Endodermal cell (in vitro differentiated cells): ENCODE data around the gene DDTL. TPM values are rescaled to one million over a fixed set of nuclear protein-coding genes. Genes with fewer than 3 reads are reported as not detected.

Experiments used
- DNase-seq: peaks from one replicate; pipeline ENCODE4 v3.0.0-alpha.2; 2017
- H3K27ac ChIP-seq: 2 replicates; pipeline ENCODE4 v1.5.1; 2013; ENCODE audit warnings: mild to moderate bottlenecking, low read depth, low read length, moderate library complexity
- H3K27me3 ChIP-seq: 2 replicates; pipeline ENCODE4 v1.6.1; 2013; ENCODE audit warnings: mild to moderate bottlenecking, low read length, moderate library complexity; ENCODE audit not compliant: insufficient read depth, control insufficient read depth, poor library complexity, severe bottlenecking
- H3K36me3 ChIP-seq: 2 replicates; pipeline ENCODE4 v1.7.0; 2013; ENCODE audit warnings: mild to moderate bottlenecking, low read length, moderate library complexity; ENCODE audit not compliant: control insufficient read depth, insufficient read depth
- H3K4me1 ChIP-seq: one replicate; pipeline ENCODE4 v1.7.0; 2013; ENCODE audit warnings: low read length; ENCODE audit not compliant: control insufficient read depth, insufficient read depth
- H3K4me3 ChIP-seq: 2 replicates; pipeline ENCODE4 v1.5.1; 2013; ENCODE audit warnings: mild to moderate bottlenecking, low read length, moderate library complexity
- H3K9ac ChIP-seq: 2 replicates; pipeline ENCODE4 v1.6.1; 2013; ENCODE audit warnings: mild to moderate bottlenecking, low read length, moderate library complexity; ENCODE audit not compliant: poor library complexity, severe bottlenecking; ENCODE audit errors: extremely low read depth
- H3K9me3 ChIP-seq: 2 replicates; pipeline ENCODE4 v1.6.1; 2013; ENCODE audit warnings: mild to moderate bottlenecking, low read length, moderate library complexity; ENCODE audit not compliant: control insufficient read depth
- H3K27ac Mint-ChIP-seq: 2 replicates; pipeline ENCODE4 v1.8.0; 2020; ENCODE audit warnings: mixed read lengths
- H3K27me3 Mint-ChIP-seq: 2 replicates; pipeline ENCODE4 v1.8.0; 2021; ENCODE audit warnings: mild to moderate bottlenecking, mixed read lengths; ENCODE audit not compliant: insufficient read depth
- H3K36me3 Mint-ChIP-seq: 2 replicates; pipeline ENCODE4 v1.8.0; 2020; ENCODE audit warnings: low read depth, mixed read lengths
- H3K4me1 Mint-ChIP-seq: 2 replicates; pipeline ENCODE4 v1.8.0; 2020; ENCODE audit warnings: mixed read lengths
- H3K4me3 Mint-ChIP-seq: 2 replicates; pipeline ENCODE4 v1.8.0; 2020; ENCODE audit warnings: mild to moderate bottlenecking, moderate library complexity, mixed read lengths
- H3K9me3 Mint-ChIP-seq: 2 replicates; pipeline ENCODE4 v1.8.0; 2020; ENCODE audit warnings: mild to moderate bottlenecking, mixed read lengths
- CTCF ChIP-seq: fragments of 200-600 bp; sonication (generic); conservative IDR thresholded peaks from 2 replicates; pipeline ENCODE4 v1.5.0; 2021; ENCODE audit warnings: antibody characterized with exemption, mild to moderate bottlenecking
- WGBS, 2 experiments: methylation state at CpG; one replicate each; pipeline versions ENCODE4 v1.1.5 to v1.1.7; 2013; ENCODE audit warnings: missing lambda C conversion rate in 2 of 2, mixed read lengths in 1 of 2; ENCODE audit not compliant: insufficient coverage in 1 of 2, insufficient read length in 1 of 2; 5-methylcytosine and 5-hydroxymethylcytosine counted together
- total RNA-seq, 2 donors: library from RNA; stranded (reverse); fragmentation: NEBNext Ultra II Directional in 1 of 2; extraction: Animal tissue kit (Norgen Biotek cat#: 25700) in 1 of 2; gene quantifications; 2 replicates in 1 of 2; 3 replicates in 1 of 2; pipeline ENCODE4 v1.2.1, GENCODE V29; 2021

DDTL gene
- total RNA-seq, 2 donors from 2014 or later = 1.2 TPM; not detected in 1

GRCh38 chr22:24005201-24005600 lies 38.5 kb downstream of the DDTL start, which contains the start of gene GSTT4:
Gene GSTT4, minus strand, starts transcription at chr22:24005453. Its CDS starts 97 bp downstream, at chr22:24005356.
- Mint-ChIP-seq H3K36me3 (no peaks in the 10 kb centered on the region), H3K27ac (no peak within 1 kb of the TSS), H3K9me3 (no peaks in the 10 kb centered on the region), H3K4me1 (peaks cover 4% of the 10 kb centered on the region), H3K4me3 (no peak within 1 kb of the TSS), H3K27me3 (peaks cover 12% of the 10 kb centered on the region)
- WGBS, 2 experiments = 85 to 86% methylated on average over 6 of the region's 6 CpGs
- Histone ChIP-seq H3K9ac (no peak within 1 kb of the TSS), H3K4me1 (no peaks in the 10 kb centered on the region), H3K27me3 (no peaks in the 10 kb centered on the region), H3K27ac (no peak within 1 kb of the TSS), H3K36me3 (no peaks in the 10 kb centered on the region), H3K4me3 (no peak within 1 kb of the TSS), H3K9me3 (peaks cover 8% of the 10 kb centered on the region)
- DNase-seq = no peak
- no peak for TF ChIP-seq CTCF

GRCh38 chr22:24006207-24006913 lies 39.7 kb downstream of the DDTL start:
- Mint-ChIP-seq H3K27me3 (peaks cover 11% of the 10 kb centered on the region), H3K4me1 (peaks cover 4% of the 10 kb centered on the region), H3K36me3 (no peaks in the 10 kb centered on the region), H3K9me3 (no peaks in the 10 kb centered on the region), H3K27ac (no peak overlapping the region), H3K4me3 (no peak overlapping the region)
- Histone ChIP-seq H3K36me3 (no peaks in the 10 kb centered on the region), H3K9ac (no peak overlapping the region), H3K27ac (no peak overlapping the region), H3K9me3 (peaks cover 8% of the 10 kb centered on the region), H3K27me3 (no peaks in the 10 kb centered on the region), H3K4me3 (no peak overlapping the region), H3K4me1 (no peaks in the 10 kb centered on the region)
- 70 to 78% methylated on average over 10 of the region's 10 CpGs for WGBS, 2 experiments
- no peak for TF ChIP-seq CTCF
- peak; percentile 48 for DNase-seq

- Histone ChIP-seq H3K36me3 (no peaks in the 10 kb centered on the region), H3K27ac (no peak overlapping the region), H3K9me3 (peaks cover 8% of the 10 kb centered on the region), H3K4me1 (no peaks in the 10 kb centered on the region), H3K4me3 (no peak overlapping the region), H3K9ac (no peak overlapping the region), H3K27me3 (no peaks in the 10 kb centered on the region)
- Mint-ChIP-seq H3K9me3 (no peaks in the 10 kb centered on the region), H3K27ac (no peak overlapping the region), H3K4me1 (peaks cover 6% of the 10 kb centered on the region), H3K27me3 (peaks cover 10% of the 10 kb centered on the region), H3K4me3 (no peak overlapping the region), H3K36me3 (no peaks in the 10 kb centered on the region)
- 86 to 93% methylated on average over 6 of the region's 6 CpGs for WGBS, 2 experiments
- DNase-seq = no peak
- no peak for TF ChIP-seq CTCF
Observed at GRCh38 chr22:24006914-24007214, 40.2 kb downstream of the DDTL start.
